Adrenal gland (tissue), 5 donors: ENCODE data around the gene HOXC9.

ENCODE experiments used
- CTCF ChIP-seq, 6 experiments: fragments of 450-650 bp in 4 of 6; fragments of 200-600 bp in 2 of 6; sonication (generic) in 1 of 6; IDR thresholded peaks; 1 replicate in 5 of 6; 2 replicates in 1 of 6; pipeline versions ENCODE4 v1.5.1 to v1.8.0; 2016 to 2021; ENCODE audit warnings: antibody characterized with exemption in 6 of 6, mild to moderate bottlenecking in 2 of 6, moderate library complexity in 1 of 6
- POLR2A ChIP-seq, 2 donors: fragments of 450-650 bp; IDR thresholded peaks; one replicate each; pipeline ENCODE4 v1.6.1; 2017; ENCODE audit warnings: antibody characterized with exemption in 2 of 2, mild to moderate bottlenecking in 2 of 2, moderate library complexity in 1 of 2
- donor health status: DM: no; HTN: no; CAD: no.

GRCh38 chr12:53991077-53991460, 8.9 kb upstream of the HOXC9 start:
- TF ChIP-seq CTCF (IDR thresholded peaks at IDR 0.05) (no peak), POLR2A (IDR thresholded peaks at IDR 0.05) (no peak)
